ENCODE measurements around the gene GLUL. TPM values are rescaled to one million over a fixed set of nuclear protein-coding genes. Genes with fewer than 3 reads are reported as not detected.

Gene GLUL
- total RNA-seq, 1 experiment from 2014 or later, result 165 TPM

GRCh38 chr1:182384387-182384960 is 7.1 kb downstream of the GLUL start:
- peaks cover 0 to under 1% of the 10 kb centered on the region in 2 experiments; a peak in 1 of 4 replicates for H3K4me1 ChIP-seq (ENCODE audit: control insufficient read depth in 1 of 2, insufficient read depth in 2 of 2, low read length in 2 of 2)
- TF ChIP-seq, protein P1, sequence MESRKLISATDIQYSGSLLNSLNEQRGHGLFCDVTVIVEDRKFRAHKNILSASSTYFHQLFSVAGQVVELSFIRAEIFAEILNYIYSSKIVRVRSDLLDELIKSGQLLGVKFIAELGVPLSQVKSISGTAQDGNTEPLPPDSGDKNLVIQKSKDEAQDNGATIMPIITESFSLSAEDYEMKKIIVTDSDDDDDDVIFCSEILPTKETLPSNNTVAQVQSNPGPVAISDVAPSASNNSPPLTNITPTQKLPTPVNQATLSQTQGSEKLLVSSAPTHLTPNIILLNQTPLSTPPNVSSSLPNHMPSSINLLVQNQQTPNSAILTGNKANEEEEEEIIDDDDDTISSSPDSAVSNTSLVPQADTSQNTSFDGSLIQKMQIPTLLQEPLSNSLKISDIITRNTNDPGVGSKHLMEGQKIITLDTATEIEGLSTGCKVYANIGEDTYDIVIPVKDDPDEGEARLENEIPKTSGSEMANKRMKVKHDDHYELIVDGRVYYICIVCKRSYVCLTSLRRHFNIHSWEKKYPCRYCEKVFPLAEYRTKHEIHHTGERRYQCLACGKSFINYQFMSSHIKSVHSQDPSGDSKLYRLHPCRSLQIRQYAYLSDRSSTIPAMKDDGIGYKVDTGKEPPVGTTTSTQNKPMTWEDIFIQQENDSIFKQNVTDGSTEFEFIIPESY (IDR thresholded peaks at IDR 0.05; ENCODE audit: extremely low read depth, insufficient replicate concordance, low read length), result no peak
- TF ChIP-seq, protein P2, sequence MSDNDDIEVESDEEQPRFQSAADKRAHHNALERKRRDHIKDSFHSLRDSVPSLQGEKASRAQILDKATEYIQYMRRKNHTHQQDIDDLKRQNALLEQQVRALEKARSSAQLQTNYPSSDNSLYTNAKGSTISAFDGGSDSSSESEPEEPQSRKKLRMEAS (IDR thresholded peaks at IDR 0.05), result no peak
- TF ChIP-seq EZH2phosphoT487 (IDR thresholded peaks at IDR 0.05; ENCODE audit: borderline replicate concordance) (no peak), ZNF274 (IDR thresholded peaks at IDR 0.05; ENCODE audit: low read depth, low read length) (no peak), CBX3 (IDR thresholded peaks at IDR 0.05; ENCODE audit: low read depth) (no peak), YY1 (IDR thresholded peaks at IDR 0.05; ENCODE audit: extremely low read depth, insufficient replicate concordance, low read depth, low read length) (no peak), POLR2AphosphoS5 (IDR thresholded peaks at IDR 0.05; ENCODE audit: low read depth, low read length) (no peak), SRF (IDR thresholded peaks at IDR 0.05; ENCODE audit: low read depth) (no peak), ELF1 (IDR thresholded peaks at IDR 0.05; ENCODE audit: borderline replicate concordance, low read depth) (no peak)
- TF ChIP-seq, protein P3, sequence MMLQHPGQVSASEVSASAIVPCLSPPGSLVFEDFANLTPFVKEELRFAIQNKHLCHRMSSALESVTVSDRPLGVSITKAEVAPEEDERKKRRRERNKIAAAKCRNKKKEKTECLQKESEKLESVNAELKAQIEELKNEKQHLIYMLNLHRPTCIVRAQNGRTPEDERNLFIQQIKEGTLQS (IDR thresholded peaks at IDR 0.05), result no peak
- BruUV-seq (replicated peaks), result no TSS peak
- H3K9me3 ChIP-seq (ENCODE audit: control insufficient read depth in 1 of 2, insufficient read depth in 1 of 2, low read depth in 1 of 2, low read length in 2 of 2), result no peaks in the 10 kb centered on the region
- no peaks in the 10 kb centered on the region for H3K27me3 ChIP-seq (ENCODE audit: insufficient read depth, low read length)
- H2AFZ ChIP-seq (ENCODE audit: low read depth, low read length, poor library complexity, severe bottlenecking), result no peak overlapping the region
- no peak overlapping the region for H3K4me3 ChIP-seq (replicated peaks in 1 of 2; ENCODE audit: low read depth in 1 of 2, low read length in 2 of 2)
- ATAC-seq (no peak), DNase-seq (ENCODE audit: low read depth, low spot score) (no peak)
- intact Hi-C loops (cut with micrococcal nuclease), result no loop called here
- peaks cover 5% of the 10 kb centered on the region; the same call in 1 of the 2 replicates for H4K20me1 ChIP-seq (ENCODE audit: insufficient read depth)
- H3K9ac ChIP-seq (ENCODE audit: low read length), result no peak overlapping the region
- H3K4me2 ChIP-seq (ENCODE audit: low read length), result no peak overlapping the region
- ChIA-PET POLR2A (no interaction called here), CTCF (no interaction called here), RAD21 (ENCODE audit: low non-redundant PET in 1 of 2, low total read pairs in 2 of 2, uncharacterized antibody in 2 of 2, unreplicated experiment in 2 of 2) (no interaction called here)
- H3K9me2 ChIP-seq (ENCODE audit: insufficient read depth), result no peaks in the 10 kb centered on the region
- peaks cover 25% of the 10 kb centered on the region for H3K79me2 ChIP-seq (ENCODE audit: insufficient read depth, low read length)
- no peak overlapping the region for H3K27ac ChIP-seq (ENCODE audit: low read depth, low read length)
- H3K36me3 ChIP-seq (ENCODE audit: control insufficient read depth in 1 of 2, insufficient read depth in 2 of 2, low read length in 2 of 2), result peaks cover 48 to 54% of the 10 kb centered on the region in 2 experiments
